Effector memory CD4-positive, alpha-beta T cell (primary cell): Measurements from ENCODE around the gene PIM3.

Experiments
- DNase-seq, 3 donors: peaks; one replicate each; pipeline ENCODE4 v3.0.0-alpha.2; 2020
- H3K27ac ChIP-seq: 2 replicates; pipeline ENCODE4 v1.7.0; 2013; ENCODE audit warnings: mild to moderate bottlenecking, low read length, moderate library complexity; ENCODE audit not compliant: insufficient read depth, poor library complexity, severe bottlenecking
- H3K27me3 ChIP-seq: replicated peaks from 2 replicates; pipeline ENCODE4 v1.7.0; 2013; ENCODE audit warnings: mild to moderate bottlenecking, low read length; ENCODE audit not compliant: insufficient read depth, control insufficient read depth, poor library complexity, severe bottlenecking
- H3K36me3 ChIP-seq: 2 replicates; pipeline ENCODE4 v1.7.0; 2013; ENCODE audit warnings: mild to moderate bottlenecking, low read length, moderate library complexity; ENCODE audit not compliant: control insufficient read depth, insufficient read depth
- H3K4me1 ChIP-seq: 2 replicates; pipeline ENCODE4 v1.7.0; 2013; ENCODE audit warnings: low read length, mild to moderate bottlenecking; ENCODE audit not compliant: control insufficient read depth, insufficient read depth, poor library complexity, severe bottlenecking
- H3K4me3 ChIP-seq: 2 replicates; pipeline ENCODE4 v1.7.0; 2013; ENCODE audit warnings: low read length, low read depth, mild to moderate bottlenecking; ENCODE audit not compliant: insufficient read depth, poor library complexity, severe bottlenecking
- H3K9me3 ChIP-seq: 2 replicates; pipeline ENCODE4 v1.7.0; 2013; ENCODE audit warnings: mild to moderate bottlenecking, low read length, moderate library complexity; ENCODE audit not compliant: control insufficient read depth

PIM3 gene

DNA sequence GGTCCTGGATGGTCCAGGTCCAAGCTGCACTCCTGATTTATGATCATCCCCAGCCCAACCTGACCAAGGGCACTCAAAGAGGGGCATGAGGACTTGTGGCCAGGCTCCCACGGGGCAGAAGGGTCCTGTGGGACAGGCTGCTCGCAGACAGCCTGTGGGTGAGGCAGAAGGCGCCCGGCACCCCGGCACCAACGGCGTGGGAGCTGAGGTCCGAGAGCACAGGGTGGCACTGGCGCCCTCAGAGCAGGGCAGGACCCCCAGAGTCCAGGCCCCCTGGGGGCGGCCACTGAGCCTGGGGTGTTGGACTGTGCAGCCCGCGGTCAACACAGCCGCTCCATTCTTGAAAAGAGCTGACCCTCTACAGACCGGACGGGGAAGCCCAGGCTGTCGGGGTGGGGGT is 48.7 kb downstream of the PIM3 start:
- H3K4me1 ChIP-seq = peaks cover 20% of the 10 kb centered on the region
- no peaks in the 10 kb centered on the region for H3K36me3 ChIP-seq
- H3K27me3 ChIP-seq = peaks cover 22% of the 10 kb centered on the region
- DNase-seq = no peak
- no peaks in the 10 kb centered on the region for H3K9me3 ChIP-seq
- H3K4me3 ChIP-seq = no peak overlapping the region
- no peak overlapping the region for H3K27ac ChIP-seq

DNA sequence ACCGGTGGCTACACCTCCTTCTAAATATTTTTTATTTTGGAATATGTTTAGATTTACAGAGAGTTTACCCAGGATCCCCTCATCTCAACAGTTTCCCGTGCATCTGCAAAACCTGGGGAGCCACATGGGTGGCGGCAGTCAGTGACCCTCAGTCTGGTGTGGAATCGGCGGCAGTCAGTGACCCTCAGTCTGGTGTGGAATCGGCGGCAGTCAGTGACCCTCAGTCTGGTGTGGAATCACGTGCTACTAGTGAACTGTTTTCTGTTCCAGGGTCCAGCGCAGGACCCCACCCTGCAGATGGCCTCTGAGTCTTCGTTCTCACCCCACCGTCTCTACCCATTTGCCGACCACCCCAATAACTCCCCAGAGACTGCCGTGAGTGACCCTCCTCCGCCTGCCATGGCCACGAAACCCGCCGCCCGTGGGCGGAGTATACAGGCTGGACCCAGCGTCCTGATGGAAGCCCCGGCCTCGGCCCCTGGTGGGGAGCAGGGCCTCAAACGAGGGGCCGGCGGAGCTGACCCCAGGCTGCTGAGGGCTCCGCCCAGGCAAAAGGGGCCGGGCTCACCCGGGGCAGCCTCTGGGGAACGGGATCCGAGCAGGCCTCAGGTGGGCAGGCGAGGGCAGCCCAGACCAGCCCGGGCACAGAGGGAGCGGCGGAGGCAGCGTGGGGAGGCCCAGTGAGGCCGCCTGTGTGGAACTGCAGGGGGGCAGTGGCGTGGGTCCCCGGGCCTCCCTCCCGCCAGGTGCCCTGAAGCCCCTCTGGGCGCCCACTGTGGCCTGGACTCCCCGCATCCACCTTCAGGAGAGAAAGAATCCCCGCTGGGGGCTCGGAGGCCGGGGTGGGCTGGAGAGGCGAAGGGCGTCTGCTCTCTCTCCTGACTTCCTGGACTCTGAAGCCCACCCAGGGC is 49.4 kb downstream of the PIM3 start:
- H3K27ac ChIP-seq = no peak overlapping the region
- peaks cover 27% of the 10 kb centered on the region for H3K4me1 ChIP-seq
- H3K9me3 ChIP-seq = no peaks in the 10 kb centered on the region
- H3K27me3 ChIP-seq = peaks cover 27% of the 10 kb centered on the region
- H3K4me3 ChIP-seq = peak overlapping the region; percentile 8
- no peak for DNase-seq
- no peaks in the 10 kb centered on the region for H3K36me3 ChIP-seq

DNA sequence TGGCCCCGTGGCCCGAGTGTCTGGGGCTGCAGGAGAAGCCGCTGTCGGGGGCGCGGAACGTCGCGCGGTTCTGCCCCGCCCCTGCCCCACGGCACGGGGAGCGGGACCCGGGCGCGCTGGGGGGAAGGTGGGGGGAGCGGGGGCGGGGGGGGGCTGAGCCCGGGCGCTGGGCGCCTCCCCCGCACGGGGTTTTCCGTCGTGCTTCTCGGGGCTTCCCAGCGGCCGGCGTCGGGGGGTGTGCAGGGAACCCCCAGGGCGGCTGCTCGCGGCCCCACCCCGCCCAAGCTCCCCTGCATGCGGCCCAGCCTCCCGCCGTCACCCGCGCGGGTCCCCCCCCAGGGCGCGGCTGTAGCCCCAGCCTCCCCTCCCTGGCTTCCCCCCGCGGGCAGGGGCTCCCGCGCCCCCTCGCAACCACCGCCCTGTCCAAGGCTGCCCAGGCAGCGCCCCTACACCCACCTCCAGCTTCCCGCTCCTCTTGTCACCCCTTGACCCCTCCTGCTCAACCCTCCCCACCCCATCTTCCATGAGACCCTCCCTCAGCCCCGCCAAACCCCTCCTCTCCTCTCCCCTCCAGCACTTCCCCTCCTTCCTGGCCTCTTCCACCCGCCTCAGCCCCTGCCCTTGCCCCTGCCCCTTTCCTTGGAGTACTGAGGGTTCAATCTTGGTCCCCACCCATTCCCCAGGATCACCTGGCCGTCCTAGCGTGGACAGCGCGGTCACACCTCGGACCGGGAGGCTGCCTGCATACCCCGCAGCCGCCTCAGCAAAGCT is 50.3 kb downstream of the PIM3 start:
- Histone ChIP-seq H3K9me3 (no peaks in the 10 kb centered on the region), H3K27me3 (peaks cover 27% of the 10 kb centered on the region), H3K4me3 (peak overlapping the region; percentile 29), H3K4me1 (peaks cover 32% of the 10 kb centered on the region), H3K36me3 (no peaks in the 10 kb centered on the region), H3K27ac (peak overlapping the region; percentile 11)
- DNase-seq = peak; percentile 57 to 68 (median 66)

DNA sequence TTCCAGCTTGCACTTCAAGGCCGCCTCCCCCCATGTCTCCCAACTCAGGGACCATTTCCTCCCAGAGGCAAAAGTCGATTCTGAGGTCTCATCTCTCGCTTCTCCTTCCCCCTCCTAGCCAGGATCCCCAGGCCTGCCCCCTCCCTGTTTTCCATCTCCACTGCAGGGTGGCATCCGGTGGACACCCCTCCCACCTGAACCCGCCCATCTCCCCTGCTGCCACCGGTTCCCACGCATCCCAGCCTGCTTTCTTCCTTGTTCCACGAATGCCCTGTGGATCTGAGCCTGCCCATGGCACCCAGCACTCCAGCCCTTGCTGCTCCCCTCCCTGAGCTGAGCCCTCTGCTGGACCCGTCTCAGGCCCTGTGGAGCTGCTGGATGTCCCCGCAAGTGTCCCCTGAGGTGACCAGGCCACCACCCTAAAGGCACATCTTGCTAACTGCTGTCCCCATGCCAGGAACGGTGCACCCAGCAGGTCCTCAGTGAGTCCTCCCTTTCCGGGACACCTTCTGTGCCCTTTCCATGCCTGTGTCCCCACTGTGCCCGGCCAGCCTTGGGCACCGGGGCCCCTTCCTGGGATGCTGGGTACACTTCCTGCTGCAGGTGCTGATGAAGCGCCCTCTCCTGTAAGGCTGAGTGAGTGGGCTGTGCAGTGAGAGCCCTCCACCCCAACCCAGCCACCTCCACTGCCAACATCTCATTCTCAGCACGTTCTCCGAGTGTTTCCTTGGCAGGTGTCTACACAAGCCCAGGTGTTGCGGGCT is 51.1 kb downstream of the PIM3 start:
- Histone ChIP-seq H3K4me3 (peak overlapping the region; percentile 29), H3K36me3 (no peaks in the 10 kb centered on the region), H3K27me3 (peaks cover 27% of the 10 kb centered on the region), H3K9me3 (no peaks in the 10 kb centered on the region), H3K4me1 (peaks cover 37% of the 10 kb centered on the region), H3K27ac (no peak overlapping the region)
- no peak for DNase-seq

DNA sequence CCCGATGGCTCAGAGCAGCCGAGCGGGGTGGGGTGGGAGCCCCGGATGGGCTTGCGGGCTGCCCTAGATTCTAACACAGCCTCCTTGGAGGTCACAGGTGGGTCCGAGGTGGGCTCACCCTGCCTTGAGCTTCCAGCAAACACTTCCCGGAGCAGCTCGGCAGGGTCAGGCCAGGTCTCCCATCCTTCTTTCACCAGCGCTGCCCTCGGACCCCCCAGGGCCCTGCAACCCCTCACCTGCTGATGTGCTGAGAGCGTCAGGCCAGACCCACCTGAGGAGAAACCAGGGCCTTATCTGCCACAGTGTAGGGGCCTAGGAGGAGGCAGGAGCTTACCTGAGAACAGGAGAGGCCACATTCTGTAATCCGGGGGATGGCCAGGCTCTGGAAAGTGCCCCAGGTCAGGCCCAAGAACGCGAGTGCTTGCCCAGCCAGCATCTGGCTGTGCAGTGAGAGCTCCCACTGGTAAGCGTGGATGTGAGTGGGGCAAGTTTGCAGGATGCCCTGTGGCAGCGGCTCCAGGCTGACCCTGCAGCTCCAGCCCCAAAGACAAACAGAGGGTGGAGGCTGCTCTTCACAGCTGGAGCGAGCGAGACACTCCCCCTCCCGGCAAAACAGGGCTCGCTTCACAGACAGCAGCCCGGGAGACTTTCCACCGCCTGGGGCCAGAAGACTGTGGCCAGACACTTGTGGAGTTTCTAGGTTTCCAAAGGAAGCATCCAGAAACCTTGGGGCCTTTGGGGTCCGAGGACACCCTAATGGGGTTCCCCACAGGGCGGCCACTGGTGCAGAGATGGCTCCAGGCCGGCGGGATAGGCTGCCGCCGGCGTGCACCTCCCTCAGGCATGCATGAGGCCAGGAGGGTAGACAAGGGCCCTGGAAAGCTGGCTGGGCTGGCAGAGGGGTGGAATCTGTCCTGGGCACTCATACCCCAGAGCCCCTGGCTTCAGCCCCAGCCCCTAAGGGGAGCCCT is 51.9 kb downstream of the PIM3 start, which contains the start of gene IL17REL:
Gene IL17REL (minus strand): TSS at position 555 of the 971 bp plus-strand sequence. CDS start 119 bp downstream, at position 436.
- no peaks in the 10 kb centered on the region for H3K9me3 ChIP-seq
- peaks cover 27% of the 10 kb centered on the region for H3K27me3 ChIP-seq
- H3K4me3 ChIP-seq = no peak within 1 kb of the TSS
- no peaks in the 10 kb centered on the region for H3K36me3 ChIP-seq
- H3K4me1 ChIP-seq = peaks cover 39% of the 10 kb centered on the region
- DNase-seq = no peak
- H3K27ac ChIP-seq = no peak within 1 kb of the TSS
